GM12878 (cell line): ENCODE results near the gene TFAP2E. TPM values are rescaled to one million over a fixed set of nuclear protein-coding genes. Genes with fewer than 3 reads are reported as not detected.

ENCODE experiments used
- ATAC-seq: fragments of 200-7000 bp; cut with Tn5 transposase; 3 replicates; pipeline ENCODE4 v1.9.1; 2020; ENCODE audit warnings: mild to moderate bottlenecking, moderate library complexity
- BruUV-seq: library from RNA; stranded (reverse); fragments of 400-500 nt; replicated peaks from 2 replicates; lab custom pipeline; 2021; lab: Mats Ljungman, UMichigan
- CTCF ChIA-PET: fragments of 300-600 bp; sonication (Branson Sonifier 250); formaldehyde crosslinking; extraction: SDS; loops from one replicate; lab custom pipeline; 2021; ENCODE audit warnings: inconsistent platforms; lab: Yijun Ruan, JAX
- POLR2A ChIA-PET: fragments of 350-600 bp; formaldehyde crosslinking; extraction: SDS; loops from one replicate; lab custom pipeline; 2021; ENCODE audit warnings: inconsistent platforms; lab: Charles Lee
- RAD21 ChIA-PET: fragments of 300-600 bp; sonication (Branson Sonifier 250); formaldehyde crosslinking; loops from one replicate; lab custom pipeline; 2023; ENCODE audit warnings: antibody characterized with exemption; ENCODE audit not compliant: unreplicated experiment; lab: Charles Lee
- SMC1A ChIA-PET: fragments of 300-600 bp; sonication (Branson Sonifier 250); formaldehyde crosslinking; loops from one replicate; lab custom pipeline; 2023; ENCODE audit not compliant: unreplicated experiment, uncharacterized antibody; lab: Charles Lee
- DNase-seq: peaks from one replicate; pipeline ENCODE4 v3.0.0-alpha.2; 2011; ENCODE audit warnings: low read depth, low spot score
- FAIRE-seq: peaks from 3 replicates; lab custom pipeline; 2011; peaks lifted over from hg19 to GRCh38; lab: Jason Lieb, UNC
- H2AFZ ChIP-seq: 2 replicates; pipeline ENCODE4 v1.6.0; 2011; ENCODE audit warnings: low read depth, low read length, control low read depth; ENCODE audit not compliant: control insufficient read depth
- H3K27ac ChIP-seq: 2 replicates; pipeline ENCODE4 v1.5.1; 2011; ENCODE audit warnings: control low read depth; ENCODE audit not compliant: control insufficient read depth, insufficient read depth
- H3K27me3 ChIP-seq, 2 experiments: replicated peaks in 1 of 2; 2 replicates each; pipeline versions ENCODE4 v1.6.0 to v1.6.1; 2011; ENCODE audit warnings: low read length in 1 of 2; ENCODE audit not compliant: control insufficient read depth in 2 of 2, insufficient read depth in 2 of 2
- H3K36me3 ChIP-seq, 2 experiments: 2 replicates each; pipeline ENCODE4 v1.5.1; 2011; ENCODE audit warnings: low read length in 1 of 2; ENCODE audit not compliant: control insufficient read depth in 2 of 2, insufficient read depth in 2 of 2
- H3K4me1 ChIP-seq: 2 replicates; pipeline ENCODE4 v1.6.1; 2011; ENCODE audit warnings: mild to moderate bottlenecking, low read length, moderate library complexity, mixed read lengths; ENCODE audit not compliant: control insufficient read depth, insufficient read depth
- H3K4me2 ChIP-seq: 2 replicates; pipeline ENCODE4 v1.6.0; 2011; ENCODE audit warnings: control low read depth; ENCODE audit not compliant: control insufficient read depth, insufficient read depth
- H3K4me3 ChIP-seq: fragments of 200-600 bp; sonication (generic); 2 replicates; pipeline ENCODE4 v1.5.1; 2016
- H3K79me2 ChIP-seq: 2 replicates; pipeline ENCODE4 v1.6.0; 2011; ENCODE audit warnings: low read length; ENCODE audit not compliant: control insufficient read depth, insufficient read depth
- H3K9ac ChIP-seq: 2 replicates; pipeline ENCODE4 v1.8.0; 2011; ENCODE audit warnings: low read length, control low read depth, mixed read lengths; ENCODE audit not compliant: control insufficient read depth, insufficient read depth
- H3K9me3 ChIP-seq: replicated peaks from 3 replicates; pipeline ENCODE4 v1.5.1; 2011; ENCODE audit warnings: mild to moderate bottlenecking, low read length; ENCODE audit not compliant: control insufficient read depth, insufficient read depth
- H4K20me1 ChIP-seq: 2 replicates; pipeline ENCODE4 v1.6.0; 2011; ENCODE audit not compliant: control insufficient read depth, insufficient read depth
- CHD1 ChIP-seq: IDR thresholded peaks from 2 replicates; pipeline ENCODE4 v1.6.1; 2012; ENCODE audit warnings: low read depth, low read length, improper control_type of control experiment
- GABPA ChIP-seq: IDR thresholded peaks from 2 replicates; pipeline ENCODE4 v1.6.1; 2014; ENCODE audit warnings: antibody characterized with exemption, low read depth, mild to moderate bottlenecking, inconsistent platforms
- HDAC2 ChIP-seq: fragments of 200-600 bp; sonication (generic); IDR thresholded peaks from 2 replicates; pipeline ENCODE4 v1.6.1; 2017
- IKZF1 ChIP-seq: fragments of 450-650 bp; conservative IDR thresholded peaks from 2 replicates; pipeline ENCODE4 v1.6.1; 2017; ENCODE audit warnings: antibody characterized with exemption, mild to moderate bottlenecking
- JUND ChIP-seq: IDR thresholded peaks from 2 replicates; pipeline ENCODE4 v1.6.1; 2012; ENCODE audit warnings: low read depth, mild to moderate bottlenecking, low read length, improper control_type of control experiment, moderate library complexity
- MTA3 ChIP-seq: IDR thresholded peaks from 2 replicates; pipeline ENCODE4 v1.6.1; 2012; ENCODE audit warnings: low read length, inconsistent platforms, borderline replicate concordance
- NFIC ChIP-seq: IDR thresholded peaks from 2 replicates; pipeline ENCODE4 v1.6.1; 2012; ENCODE audit warnings: low read depth, mild to moderate bottlenecking, inconsistent platforms, low read length, moderate library complexity
- NFYA ChIP-seq: IDR thresholded peaks from 2 replicates; pipeline ENCODE4 v1.6.1; 2011; ENCODE audit warnings: low read depth, mild to moderate bottlenecking, low read length, improper control_type of control experiment, borderline replicate concordance
- NRF1 ChIP-seq: conservative IDR thresholded peaks from 2 replicates; pipeline ENCODE4 v1.6.1; 2011; ENCODE audit warnings: mild to moderate bottlenecking, low read depth, low read length, improper control_type of control experiment
- RB1 ChIP-seq: fragments of 450-650 bp; formaldehyde crosslinking; IDR thresholded peaks from 2 replicates; pipeline ENCODE4 v1.6.1; 2017; ENCODE audit warnings: mild to moderate bottlenecking, borderline replicate concordance
- RELA ChIP-seq: fragments of 450-650 bp; IDR thresholded peaks from 2 replicates; pipeline ENCODE4 v1.8.0; 2014; ENCODE audit warnings: borderline replicate concordance; ENCODE audit not compliant: partially characterized antibody
- SREBF1 ChIP-seq: IDR thresholded peaks from 2 replicates; pipeline ENCODE4 v1.6.1; 2012; ENCODE audit warnings: mild to moderate bottlenecking, low read length
- YBX1 ChIP-seq: fragments of 450-650 bp; IDR thresholded peaks from 2 replicates; pipeline ENCODE4 v1.6.1; 2016; ENCODE audit warnings: antibody characterized with exemption
- ZNF24 ChIP-seq: fragments of 450-650 bp; IDR thresholded peaks from 2 replicates; pipeline ENCODE4 v1.6.1; 2017; ENCODE audit warnings: antibody characterized with exemption, mild to moderate bottlenecking
- WGBS: methylation state at CpG from one replicate; pipeline ENCODE4 v1.1.6; 2016; ENCODE audit warnings: low lambda C conversion rate; ENCODE audit not compliant: insufficient replicate concordance, insufficient coverage; ENCODE audit errors: missing lambda C conversion rate; 5-methylcytosine and 5-hydroxymethylcytosine counted together
- in situ Hi-C: fragments of 300-500 bp; cut with MboI; formaldehyde crosslinking; loops from 9 replicates; pipeline ENCODE4 v1.14.3; 2018; ENCODE audit warnings: mixed read lengths
- intact Hi-C: fragments of 100-400 bp; cut with micrococcal nuclease; formaldehyde crosslinking; loops from one replicate; pipeline ENCODE4 v1.14.2; 2022; ENCODE audit not compliant: unreplicated experiment
- polyA plus RNA-seq, 11 experiments: library from polyadenylated mRNA; depleted of rRNA in 4 of 11; unstranded in 6 of 11; stranded (reverse) in 5 of 11; fragments of >200 nt; fragmentation: Nextera tagmentation in 4 of 11; fragmentation: Illumina TruSeq in 1 of 11; extraction: Ambion mirVana in 4 of 11; extraction: Trizol in 1 of 11; gene quantifications; 1 replicate in 1 of 11; 2 replicates in 10 of 11; pipeline versions ENCODE4 v1.2.1 to v1.2.3, GENCODE V29; 2011 to 2016; ENCODE audit warnings: inconsistent platforms in 2 of 11, missing spikeins in 2 of 11, low read depth in 1 of 11
- total RNA-seq, 4 experiments: library from RNA; depleted of rRNA in 3 of 4; stranded (reverse); fragments of >200 nt in 3 of 4; fragmentation: Illumina TruSeq in 1 of 4; extraction: Trizol in 1 of 4; gene quantifications; 2 replicates each; pipeline versions ENCODE4 v1.2.1 to v1.2.3, GENCODE V29; 2013 to 2021
- TF ChIP-seq, protein P1 (sequence below): fragments of 450-650 bp; IDR thresholded peaks from 2 replicates; pipeline ENCODE4 v1.6.1; 2016; ENCODE audit warnings: mild to moderate bottlenecking, moderate library complexity, borderline replicate concordance
- TF ChIP-seq, protein P2 (sequence below): IDR thresholded peaks from 2 replicates; pipeline ENCODE4 v1.6.1; 2011; ENCODE audit warnings: low read depth, mild to moderate bottlenecking, low read length, moderate library complexity, borderline replicate concordance; ENCODE audit errors: extremely low read depth

TFAP2E gene
- total and polyA plus RNA-seq, 10 of the 15 experiments (the other 5 are each of a cell fraction or from before 2014, with no cell fraction given), result 0.10 to 1.1 (median 0.43) TPM

DNA sequence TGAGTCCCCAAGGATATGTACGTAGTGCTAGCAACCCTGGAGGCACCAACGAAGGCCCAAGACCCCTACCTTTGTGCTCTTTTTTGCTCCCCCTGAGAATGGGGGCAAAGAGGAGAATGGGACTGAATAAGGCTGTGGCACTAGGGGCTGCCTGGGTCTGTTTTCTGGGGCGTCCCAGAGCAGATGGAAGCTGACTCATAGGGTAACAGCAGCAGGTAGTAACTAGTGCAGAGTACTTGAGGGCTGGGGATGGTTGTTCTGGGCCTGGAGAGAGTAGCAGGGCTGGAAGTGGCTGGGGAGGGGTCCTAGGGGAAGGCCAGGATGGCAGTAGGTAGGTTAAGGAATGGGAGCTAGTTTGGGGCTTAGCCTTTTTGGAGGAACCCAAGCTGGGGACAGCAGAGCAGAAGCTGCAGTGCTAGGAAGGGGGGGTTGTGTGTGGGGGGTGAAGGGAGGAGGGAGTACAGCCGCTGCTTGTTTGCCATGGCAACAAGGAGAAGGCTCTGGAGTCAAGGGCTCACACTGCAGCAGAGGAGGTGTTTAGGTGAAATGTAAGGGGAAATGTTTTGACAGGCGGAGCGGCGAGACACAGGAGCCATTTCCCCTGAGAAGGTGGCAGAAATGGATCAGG, 13.7 kb upstream of the TFAP2E start:
- peaks cover 40% of the 10 kb centered on the region for H3K79me2 ChIP-seq
- intact Hi-C loops, result no loop called here
- H3K27ac ChIP-seq, result no peak overlapping the region
- WGBS, result 83% methylated on average over 7 of the region's 7 CpGs
- H3K4me1 ChIP-seq, result peaks cover 10% of the 10 kb centered on the region
- BruUV-seq, result no TSS peak
- no peak overlapping the region for H3K4me2 ChIP-seq
- H3K36me3 ChIP-seq, result peaks cover 0 to 7% of the 10 kb centered on the region in 2 experiments; a peak in 2 of 4 replicates
- CTCF ChIA-PET, result interaction anchor here (0.6 to 4.9 kb wide), 4 partner anchors 9 to 208 kb away, joined by 3 to 69 read pairs (median 7); no protein-coding TSS in a partner anchor
- DNase-seq, result no peak
- RAD21 ChIA-PET, result interaction anchor here (4.6 to 4.9 kb wide), 2 partner anchors 22 to 107 kb away, joined by 35 to 46 read pairs; no protein-coding TSS in a partner anchor
- H2AFZ ChIP-seq, result no peak overlapping the region
- H3K27me3 ChIP-seq, result no peaks in the 10 kb centered on the region
- no peak overlapping the region for H3K9ac ChIP-seq
- no peak for ATAC-seq
- no peak overlapping the region for H3K4me3 ChIP-seq
- no peaks in the 10 kb centered on the region for H4K20me1 ChIP-seq
- H3K9me3 ChIP-seq, result no peaks in the 10 kb centered on the region
- no peak for FAIRE-seq
- SMC1A ChIA-PET, result interaction anchor here (1.1 to 1.4 kb wide), 3 partner anchors 9 to 108 kb away, joined by 3 to 5 read pairs (median 5); no protein-coding TSS in a partner anchor
- in situ Hi-C loops, result no loop called here
- POLR2A ChIA-PET, result interaction anchor here (0.5 kb wide), 1 partner anchor 192 kb away, joined by 10 read pairs; no protein-coding TSS in a partner anchor
- TF ChIP-seq GABPA, result no peak
- TF ChIP-seq SREBF1, result no peak
- no peak for TF ChIP-seq IKZF1
- no peak for TF ChIP-seq ZNF24
- TF ChIP-seq NFYA, result no peak
- TF ChIP-seq HDAC2, result no peak
- TF ChIP-seq, protein P1, sequence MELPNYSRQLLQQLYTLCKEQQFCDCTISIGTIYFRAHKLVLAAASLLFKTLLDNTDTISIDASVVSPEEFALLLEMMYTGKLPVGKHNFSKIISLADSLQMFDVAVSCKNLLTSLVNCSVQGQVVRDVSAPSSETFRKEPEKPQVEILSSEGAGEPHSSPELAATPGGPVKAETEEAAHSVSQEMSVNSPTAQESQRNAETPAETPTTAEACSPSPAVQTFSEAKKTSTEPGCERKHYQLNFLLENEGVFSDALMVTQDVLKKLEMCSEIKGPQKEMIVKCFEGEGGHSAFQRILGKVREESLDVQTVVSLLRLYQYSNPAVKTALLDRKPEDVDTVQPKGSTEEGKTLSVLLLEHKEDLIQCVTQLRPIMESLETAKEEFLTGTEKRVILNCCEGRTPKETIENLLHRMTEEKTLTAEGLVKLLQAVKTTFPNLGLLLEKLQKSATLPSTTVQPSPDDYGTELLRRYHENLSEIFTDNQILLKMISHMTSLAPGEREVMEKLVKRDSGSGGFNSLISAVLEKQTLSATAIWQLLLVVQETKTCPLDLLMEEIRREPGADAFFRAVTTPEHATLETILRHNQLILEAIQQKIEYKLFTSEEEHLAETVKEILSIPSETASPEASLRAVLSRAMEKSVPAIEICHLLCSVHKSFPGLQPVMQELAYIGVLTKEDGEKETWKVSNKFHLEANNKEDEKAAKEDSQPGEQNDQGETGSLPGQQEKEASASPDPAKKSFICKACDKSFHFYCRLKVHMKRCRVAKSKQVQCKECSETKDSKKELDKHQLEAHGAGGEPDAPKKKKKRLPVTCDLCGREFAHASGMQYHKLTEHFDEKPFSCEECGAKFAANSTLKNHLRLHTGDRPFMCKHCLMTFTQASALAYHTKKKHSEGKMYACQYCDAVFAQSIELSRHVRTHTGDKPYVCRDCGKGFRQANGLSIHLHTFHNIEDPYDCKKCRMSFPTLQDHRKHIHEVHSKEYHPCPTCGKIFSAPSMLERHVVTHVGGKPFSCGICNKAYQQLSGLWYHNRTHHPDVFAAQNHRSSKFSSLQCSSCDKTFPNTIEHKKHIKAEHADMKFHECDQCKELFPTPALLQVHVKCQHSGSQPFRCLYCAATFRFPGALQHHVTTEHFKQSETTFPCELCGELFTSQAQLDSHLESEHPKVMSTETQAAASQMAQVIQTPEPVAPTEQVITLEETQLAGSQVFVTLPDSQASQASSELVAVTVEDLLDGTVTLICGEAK, result no peak
- no peak for TF ChIP-seq NRF1
- TF ChIP-seq YBX1, result no peak
- TF ChIP-seq, protein P2, sequence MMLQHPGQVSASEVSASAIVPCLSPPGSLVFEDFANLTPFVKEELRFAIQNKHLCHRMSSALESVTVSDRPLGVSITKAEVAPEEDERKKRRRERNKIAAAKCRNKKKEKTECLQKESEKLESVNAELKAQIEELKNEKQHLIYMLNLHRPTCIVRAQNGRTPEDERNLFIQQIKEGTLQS, result no peak
- no peak for TF ChIP-seq JUND
- TF ChIP-seq NFIC, result no peak
- TF ChIP-seq RELA, result no peak
- TF ChIP-seq CHD1, result no peak
- no peak for TF ChIP-seq RB1
- TF ChIP-seq MTA3, result no peak
